Ammon's horn (tissue), 1 donor: Measurements from ENCODE around the gene VSIG8.

Experiments
- DNase-seq: peaks from one replicate; pipeline ENCODE4 v3.0.0-alpha.2; 2016; ENCODE audit warnings: low spot score

The VSIG8 gene

DNA sequence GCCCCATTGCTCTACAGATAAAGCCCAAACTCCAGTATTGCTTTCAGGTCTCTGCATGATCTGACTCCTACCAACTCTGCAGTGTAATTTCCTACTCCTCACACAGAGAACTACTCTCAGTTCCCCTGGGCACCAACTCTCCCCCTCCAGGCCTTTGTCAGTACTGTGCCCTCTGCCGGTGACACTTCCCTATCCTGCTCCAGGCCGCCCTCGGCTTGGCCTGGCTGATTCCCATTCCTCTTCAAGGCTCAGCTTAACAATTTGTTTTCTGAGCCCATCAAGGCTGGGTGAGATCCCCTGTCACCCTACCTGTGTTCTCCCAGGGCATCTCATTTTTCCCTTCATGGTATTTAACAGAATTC is 33.2 kb downstream of the VSIG8 start:
- DNase-seq = peak; percentile 63

DNA sequence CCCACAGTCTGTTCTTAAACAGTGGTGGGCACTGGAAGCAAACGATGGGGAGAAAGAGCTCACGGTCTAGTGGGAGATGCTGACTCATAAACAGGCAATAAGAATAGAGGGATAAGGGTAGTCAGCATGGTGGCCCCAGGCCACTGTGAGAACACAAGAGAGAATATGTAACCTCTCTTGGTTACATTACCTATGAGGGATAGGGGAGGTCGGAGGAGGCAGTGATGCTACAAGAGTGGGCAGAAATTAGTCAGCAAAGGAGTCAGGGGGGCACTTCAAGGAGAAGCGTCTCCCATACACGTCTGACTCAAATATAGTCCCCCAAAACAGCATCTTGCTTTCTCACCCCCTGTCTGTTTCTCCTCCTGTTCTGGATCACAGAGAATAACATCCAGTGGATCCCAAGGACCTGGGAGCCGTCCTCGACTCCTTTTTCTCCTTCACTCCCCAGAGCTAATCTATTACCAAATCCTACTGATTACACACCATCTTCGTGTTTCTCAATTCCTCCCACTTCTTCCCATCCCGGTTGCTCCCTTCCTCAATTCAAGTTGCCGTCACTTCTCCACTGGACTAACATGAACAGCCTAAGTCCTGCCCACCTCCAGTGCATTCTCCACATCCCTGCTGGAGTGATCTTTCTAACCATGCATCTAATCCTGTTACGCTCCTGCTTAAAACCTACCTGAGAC is 33.7 kb downstream of the VSIG8 start:
- DNase-seq = peak; percentile 55

DNA sequence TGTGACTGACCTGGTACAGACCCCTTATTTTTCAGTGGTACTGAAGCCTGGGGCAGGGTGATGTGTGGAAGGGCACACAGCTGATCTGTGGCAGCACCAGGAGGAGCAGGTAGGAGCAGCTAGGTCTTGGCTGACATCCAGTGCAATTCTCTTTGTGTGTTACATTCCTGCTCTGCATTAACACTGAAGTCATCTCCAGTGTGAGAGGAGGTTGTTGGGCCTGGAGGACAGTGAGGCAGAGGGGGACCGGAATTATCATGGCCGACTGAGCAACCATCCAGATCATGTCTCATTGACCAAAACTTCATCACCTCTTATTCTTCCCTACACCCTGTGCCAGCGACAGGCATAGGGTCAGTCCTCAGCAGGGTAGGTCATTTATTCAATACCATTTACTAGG is 34.3 kb downstream of the VSIG8 start:
- DNase-seq = no peak

DNA sequence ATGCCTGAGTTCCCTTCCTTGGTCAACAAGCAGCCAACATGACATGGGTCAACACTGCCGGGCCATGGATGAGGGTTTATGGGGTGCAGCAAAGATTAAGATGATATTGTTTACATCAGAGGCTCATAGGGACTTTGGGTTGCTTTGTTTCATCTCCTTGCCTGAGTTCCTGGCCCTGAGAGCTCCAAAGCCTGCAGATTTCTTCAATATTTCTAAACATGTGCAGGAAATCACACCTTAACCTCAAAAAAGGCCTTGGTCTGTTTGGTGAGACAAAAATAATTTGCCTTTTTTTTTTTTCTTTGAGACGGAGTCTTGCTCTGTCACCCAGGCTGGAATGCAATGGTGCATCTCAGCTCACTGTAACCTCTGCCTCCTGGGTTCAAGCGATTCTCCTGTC is 34.9 kb downstream of the VSIG8 start:
- DNase-seq = no peak

DNA sequence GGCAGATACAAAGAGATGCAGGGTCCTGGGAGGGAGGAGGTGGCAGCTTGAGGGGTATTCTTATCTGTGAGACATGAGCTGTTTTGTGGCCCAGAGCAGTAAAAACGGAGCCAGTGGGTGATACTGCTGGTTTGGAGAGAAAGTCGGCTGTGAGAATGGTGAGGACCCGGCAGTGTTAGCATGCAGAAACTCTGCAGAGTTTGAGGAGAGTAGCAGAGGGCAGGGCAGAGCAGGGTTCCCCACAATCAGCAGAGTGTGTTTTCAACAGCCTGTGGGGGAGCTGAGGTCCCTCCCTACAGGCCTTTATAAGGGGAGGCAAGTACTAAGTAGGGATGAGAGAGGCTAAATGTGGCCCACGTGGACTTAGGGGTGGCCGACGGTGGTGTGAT is 35.4 kb downstream of the VSIG8 start:
- no peak for DNase-seq

DNA sequence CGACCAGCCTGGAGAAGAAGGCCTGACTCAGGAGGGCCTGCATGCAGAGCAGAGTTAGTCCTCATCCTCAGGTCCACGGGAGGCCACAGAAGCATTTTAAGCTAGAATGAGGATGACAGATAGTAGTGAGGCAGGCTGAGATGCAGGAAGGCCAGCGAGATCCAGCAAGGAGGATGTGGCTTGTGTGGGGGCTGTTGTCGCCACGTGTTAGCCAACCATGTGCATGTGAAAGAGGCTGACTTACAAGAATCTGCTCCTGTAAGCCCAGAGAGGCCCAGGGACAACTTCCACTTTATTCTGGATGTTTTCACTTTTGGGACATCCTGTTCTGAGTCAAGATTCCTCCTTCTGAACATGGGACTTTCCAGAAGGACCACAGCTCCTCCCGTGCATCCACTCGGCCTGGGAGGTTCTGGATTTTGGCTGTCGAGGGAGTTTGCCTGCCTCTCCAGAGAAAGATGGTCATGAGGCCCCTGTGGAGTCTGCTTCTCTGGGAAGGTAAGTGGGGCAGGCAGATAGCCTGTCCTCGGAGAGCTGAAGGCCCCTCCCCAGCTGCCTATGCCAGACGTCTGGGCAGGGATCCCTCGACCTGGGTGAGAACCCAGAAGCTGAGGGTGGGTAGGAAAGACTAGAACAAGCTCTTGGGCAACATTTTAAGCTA is 35.9 kb downstream of the VSIG8 start, which contains the start of gene SLAMF8:
Gene SLAMF8, plus strand, starts transcription at position 433 of the 661 bp plus-strand sequence. Its CDS starts 26 bp downstream, at position 459.
- DNase-seq = peak; percentile 68

DNA sequence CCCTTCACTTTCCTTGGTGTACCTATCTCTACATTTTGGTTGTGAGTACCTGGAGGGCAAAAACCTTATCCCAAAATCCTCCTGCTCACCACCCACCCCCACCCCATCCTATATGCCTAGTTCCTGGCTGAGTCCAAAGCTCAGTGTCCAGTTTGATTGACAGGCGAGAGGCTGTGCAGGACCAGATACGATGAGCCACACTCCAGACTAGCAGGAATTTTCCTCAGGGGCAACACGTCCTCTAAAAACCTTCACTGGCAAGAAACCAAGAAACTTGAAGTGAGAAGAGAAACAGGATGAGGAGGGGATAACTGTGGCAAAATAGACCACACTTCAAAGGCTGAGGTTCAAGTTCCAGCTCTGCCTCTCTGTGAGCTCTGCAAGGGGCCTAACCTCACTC is 36.9 kb downstream of the VSIG8 start:
- DNase-seq = no peak

DNA sequence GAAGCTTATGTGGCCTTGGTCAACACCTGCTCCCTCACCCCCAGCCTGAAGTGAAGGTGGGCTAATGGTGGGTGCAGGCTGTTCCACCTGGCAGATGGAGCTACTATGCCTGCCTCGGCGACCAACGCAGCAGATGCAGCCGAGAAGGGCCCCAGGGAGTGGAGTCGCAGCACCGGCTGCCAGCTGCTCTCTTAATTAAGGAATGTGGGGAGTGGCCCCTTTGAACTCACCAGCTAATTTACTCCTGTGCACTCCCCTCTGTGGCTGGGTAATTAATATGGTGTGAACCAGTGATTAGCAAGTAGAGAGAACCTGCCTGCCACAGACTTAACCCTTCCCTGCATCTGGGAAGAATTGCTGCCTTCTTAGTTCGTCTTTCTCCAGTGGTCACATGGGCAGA is 39.1 kb downstream of the VSIG8 start:
- no peak for DNase-seq

DNA sequence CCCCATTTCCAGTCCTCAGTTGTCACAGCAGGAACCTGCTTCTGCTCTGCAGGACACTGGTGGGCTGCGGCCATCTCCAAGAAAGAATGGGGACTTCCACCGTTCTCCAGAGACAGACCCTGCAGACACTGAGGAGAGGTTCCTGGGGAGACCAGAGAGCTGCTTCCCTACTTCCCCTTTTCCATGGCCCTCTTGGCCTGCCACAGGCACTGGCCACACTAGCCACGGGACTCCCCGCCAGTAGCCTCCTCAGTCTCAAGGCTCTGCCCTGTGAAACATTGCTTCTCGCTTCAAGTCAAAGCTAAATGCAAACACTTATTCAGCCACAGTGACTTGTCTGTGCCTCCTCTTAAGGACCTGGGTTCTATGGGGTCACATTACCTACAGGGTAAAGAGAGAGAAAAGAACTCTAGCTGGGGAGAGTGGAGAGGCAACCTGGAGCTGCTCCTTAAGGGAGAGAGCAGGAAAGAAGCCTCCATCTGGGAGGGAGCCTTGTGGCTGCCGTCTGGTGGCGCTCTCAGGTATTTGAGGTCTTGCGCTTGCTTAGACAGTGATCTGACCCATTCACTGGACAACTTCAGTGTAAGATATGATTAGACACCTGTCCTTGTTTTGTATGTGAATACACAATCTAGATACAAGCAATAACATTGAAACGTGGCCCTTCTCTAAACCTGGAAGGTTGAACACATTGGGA is 41.1 kb downstream of the VSIG8 start:
- peak; percentile 60 for DNase-seq

DNA sequence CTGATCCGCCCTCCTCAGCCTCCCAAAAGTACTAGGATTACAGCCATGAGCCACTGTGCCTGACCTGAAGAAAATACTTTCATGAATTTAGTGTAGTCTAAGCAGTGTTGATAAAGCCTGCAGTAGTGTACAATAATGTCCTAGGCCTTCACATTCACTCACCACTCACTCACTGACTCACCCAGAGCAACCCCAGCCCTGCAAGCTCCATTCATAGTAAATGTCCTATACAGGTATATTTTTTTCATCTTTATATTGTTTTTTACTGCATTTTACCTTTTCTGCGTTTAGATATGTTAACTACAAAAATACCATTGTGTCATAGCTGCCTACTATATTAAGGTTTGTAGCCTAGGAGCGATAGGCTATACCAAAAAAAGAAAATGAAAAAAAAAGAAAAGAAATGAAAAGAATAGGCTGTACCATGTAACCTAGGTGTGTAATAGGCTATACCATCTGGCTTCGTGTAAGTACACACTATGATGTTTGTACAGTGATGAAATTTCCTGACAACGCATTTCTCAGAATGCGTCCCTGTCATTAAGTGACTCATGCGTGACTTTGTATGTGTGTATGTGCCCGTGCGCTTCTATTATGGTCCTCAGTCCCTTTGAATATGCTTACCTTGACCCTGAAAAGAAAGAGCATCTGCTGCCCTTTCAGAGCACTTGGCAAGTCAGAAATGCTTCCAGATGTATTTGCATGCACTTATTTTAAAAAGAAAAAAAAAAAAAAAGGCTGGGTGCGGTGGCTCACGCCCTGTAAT is 45.0 kb downstream of the VSIG8 start:
- DNase-seq = no peak

DNA sequence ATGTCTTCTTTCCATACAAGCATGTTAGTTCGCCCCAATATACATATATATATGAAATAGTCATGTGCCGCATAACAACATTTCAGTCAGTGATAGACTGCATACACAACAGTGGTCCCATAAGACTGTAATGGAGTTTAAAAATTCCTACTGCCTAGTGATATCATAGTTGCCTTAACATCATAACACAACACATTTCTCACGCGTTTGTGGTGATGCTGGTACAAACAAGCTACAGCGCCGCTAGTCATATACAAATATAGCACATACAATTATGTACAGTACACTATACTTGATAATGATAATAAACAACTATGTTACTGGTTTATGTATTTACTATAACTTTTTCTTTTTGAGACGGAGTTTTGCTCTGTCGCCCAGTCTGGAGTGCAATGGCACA is 46.5 kb downstream of the VSIG8 start:
- DNase-seq = no peak

DNA sequence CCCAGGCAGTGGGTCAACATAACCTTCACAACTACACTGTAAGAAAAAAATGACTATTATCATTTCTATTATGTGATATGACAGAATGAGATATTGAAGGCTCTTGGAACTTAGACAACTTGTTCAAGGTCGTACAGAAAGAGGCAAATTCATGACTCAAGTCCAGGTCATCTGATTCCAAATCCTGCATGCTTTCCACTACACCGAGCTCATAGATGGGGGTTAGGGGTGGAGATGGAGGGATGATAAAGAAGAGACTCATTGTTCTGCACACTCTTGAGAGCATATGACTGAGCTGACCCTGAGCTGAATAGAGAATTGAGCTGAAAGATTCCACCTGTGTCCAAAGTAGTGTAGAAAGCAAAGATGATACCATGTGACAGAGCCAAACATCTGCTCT is 57.5 kb downstream of the VSIG8 start:
- DNase-seq = no peak
